NCI-H446 treated with DMSO at 0.1 percent for 48 hours (cell line): ENCODE data around the gene CBX3.
"Not testable (repeated sequence)": the region's sequence is repeated elsewhere in the genome, so short reads cannot be mapped to it uniquely, and the experiment has no call there.

Experiments
- DNase-seq: peaks from one replicate; lab custom pipeline; 2025; lab: John Stamatoyannopoulos, UW

CBX3 gene

DNA sequence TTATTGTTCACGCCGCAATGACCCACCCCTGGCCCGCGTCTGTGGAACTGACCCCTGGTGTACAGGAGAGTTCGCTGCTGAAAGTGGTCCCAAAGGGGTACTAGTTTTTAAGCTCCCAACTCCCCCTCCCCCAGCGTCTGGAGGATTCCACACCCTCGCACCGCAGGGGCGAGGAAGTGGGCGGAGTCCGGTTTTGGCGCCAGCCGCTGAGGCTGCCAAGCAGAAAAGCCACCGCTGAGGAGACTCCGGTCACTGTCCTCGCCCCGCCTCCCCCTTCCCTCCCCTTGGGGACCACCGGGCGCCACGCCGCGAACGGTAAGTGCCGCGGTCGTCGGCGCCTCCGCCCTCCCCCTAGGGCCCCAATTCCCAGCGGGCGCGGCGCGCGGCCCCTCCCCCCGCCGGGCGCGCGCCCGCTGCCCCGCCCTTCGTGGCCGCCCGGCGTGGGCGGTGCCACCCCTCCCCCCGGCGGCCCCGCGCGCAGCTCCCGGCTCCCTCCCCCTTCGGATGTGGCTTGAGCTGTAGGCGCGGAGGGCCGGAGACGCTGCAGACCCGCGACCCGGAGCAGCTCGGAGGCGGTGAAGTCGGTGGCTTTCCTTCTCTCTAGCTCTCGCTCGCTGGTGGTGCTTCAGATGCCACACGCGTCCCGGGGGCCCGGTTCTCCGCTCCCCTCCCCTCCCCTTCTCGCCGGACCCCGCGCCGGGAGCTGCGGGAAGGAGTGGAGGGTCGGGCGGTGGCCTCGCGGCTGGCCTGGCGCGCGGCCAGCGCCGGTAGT lies at the start of gene CBX3:
CBX3 (plus strand) TSS at position 499 of the 772 bp plus-strand sequence. CDS start 1,254 bp downstream, outside the sequence.
- peak; percentile 96 for DNase-seq

GRCh38 chr7:26151953-26152781 lies 49.4 kb upstream of the CBX3 start, which contains the start of gene NFE2L3:
NFE2L3 (plus strand) TSS chr7:26152198; CDS start chr7:26152499, 301 bp downstream.
- DNase-seq, result peak; percentile 56

DNA sequence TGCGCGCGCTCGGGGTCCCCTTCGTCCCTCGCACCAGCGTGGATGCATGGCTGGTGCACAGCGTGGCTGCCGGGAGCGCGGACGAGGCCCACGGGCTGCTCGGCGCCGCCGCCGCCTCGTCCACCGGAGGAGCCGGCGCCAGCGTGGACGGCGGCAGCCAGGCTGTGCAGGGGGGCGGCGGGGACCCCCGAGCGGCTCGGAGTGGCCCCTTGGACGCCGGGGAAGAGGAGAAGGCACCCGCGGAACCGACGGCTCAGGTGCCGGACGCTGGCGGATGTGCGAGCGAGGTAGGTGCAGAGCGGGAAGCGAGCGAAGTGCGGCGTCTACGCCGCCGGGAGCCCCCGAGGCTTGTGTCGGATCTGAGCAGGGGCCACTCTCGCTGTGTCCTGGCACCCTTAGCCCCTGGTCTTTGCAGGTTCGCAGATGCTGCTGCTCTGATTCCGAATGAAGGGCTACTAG lies 48.7 kb upstream of the CBX3 start:
- DNase-seq, result not testable (repeated sequence)

DNA sequence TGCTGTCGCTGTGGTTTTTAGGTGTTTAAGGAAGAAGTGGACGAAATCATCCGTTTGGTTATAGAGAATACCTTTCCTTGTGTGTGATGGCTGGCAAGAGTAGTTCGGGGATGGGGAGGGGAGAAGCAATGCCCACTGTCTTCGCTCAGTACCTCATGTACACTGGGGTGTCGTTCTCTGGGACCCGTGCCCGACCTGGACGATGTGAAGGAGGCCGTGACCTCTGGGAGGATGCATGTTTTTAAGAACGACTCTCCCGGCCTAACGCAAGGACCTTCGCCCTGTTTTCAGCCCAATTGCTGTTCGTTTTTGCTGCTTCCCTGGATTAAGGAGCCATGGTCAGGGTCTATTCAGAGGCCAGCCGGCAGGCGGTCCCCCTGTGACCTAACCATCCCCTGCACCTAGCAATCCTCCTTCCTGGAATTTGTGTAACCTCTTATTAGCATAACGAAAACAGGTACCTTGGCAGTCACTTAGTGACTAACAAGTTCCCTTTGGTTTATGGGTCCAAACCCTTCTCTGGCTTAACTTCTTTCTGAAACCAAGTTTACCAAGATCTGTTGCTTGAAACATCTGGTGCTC lies 48.2 kb upstream of the CBX3 start:
- no peak for DNase-seq

DNA sequence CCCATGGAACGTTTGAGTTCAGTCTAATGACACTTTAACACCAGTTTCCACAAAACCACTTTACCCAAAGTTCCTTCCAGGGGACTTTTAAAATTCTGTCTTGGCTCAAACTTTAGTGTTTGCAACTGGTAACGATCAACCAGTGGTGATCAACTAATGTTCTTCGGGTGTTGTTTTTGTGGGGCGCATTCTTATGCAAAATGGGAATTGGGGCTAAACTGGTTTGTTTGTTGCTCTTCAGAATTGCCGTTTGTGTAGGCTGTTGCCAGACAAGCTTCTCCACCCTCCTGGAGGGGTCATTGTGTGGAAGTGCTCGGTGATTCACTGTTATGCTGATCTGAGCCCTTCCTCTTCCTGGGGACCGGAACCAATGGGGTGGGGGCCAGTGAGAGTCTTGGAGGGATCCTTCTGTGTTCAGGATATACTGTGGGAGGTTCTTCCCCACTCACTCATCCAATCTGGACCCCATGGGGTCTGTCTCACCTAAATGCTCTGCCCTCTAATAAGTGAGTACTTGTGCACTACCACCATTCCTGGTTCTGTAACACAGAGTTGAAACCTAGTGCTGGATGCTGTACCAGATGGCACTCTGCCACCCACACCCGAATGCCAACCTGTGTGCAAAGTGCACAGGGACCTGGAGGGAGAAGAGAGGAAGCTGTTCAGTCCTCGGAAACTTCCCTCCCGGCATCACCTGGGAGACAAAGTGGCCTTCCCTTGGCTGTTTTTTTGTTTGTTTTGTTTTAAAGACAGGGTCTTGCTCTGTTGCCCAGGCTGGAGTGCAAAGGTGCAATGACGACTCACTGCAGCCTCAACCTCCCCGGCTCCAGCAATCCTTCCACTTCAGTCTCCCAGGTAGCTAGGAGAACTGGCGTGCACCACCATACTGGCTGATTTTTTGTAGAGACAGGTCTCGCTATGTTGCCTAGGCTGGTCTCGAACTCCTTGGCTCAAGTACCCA lies 47.4 kb upstream of the CBX3 start:
- no peak for DNase-seq

- DNase-seq, result no peak
Measured at GRCh38 chr7:26155531-26156375, 45.8 kb upstream of the CBX3 start.

- no peak for DNase-seq
Measured at GRCh38 chr7:26156451-26157420, 44.8 kb upstream of the CBX3 start.

GRCh38 chr7:26157520-26158105 lies 43.9 kb upstream of the CBX3 start:
- DNase-seq, result no peak

GRCh38 chr7:26159243-26159642 lies 42.3 kb upstream of the CBX3 start:
- no peak for DNase-seq

DNA sequence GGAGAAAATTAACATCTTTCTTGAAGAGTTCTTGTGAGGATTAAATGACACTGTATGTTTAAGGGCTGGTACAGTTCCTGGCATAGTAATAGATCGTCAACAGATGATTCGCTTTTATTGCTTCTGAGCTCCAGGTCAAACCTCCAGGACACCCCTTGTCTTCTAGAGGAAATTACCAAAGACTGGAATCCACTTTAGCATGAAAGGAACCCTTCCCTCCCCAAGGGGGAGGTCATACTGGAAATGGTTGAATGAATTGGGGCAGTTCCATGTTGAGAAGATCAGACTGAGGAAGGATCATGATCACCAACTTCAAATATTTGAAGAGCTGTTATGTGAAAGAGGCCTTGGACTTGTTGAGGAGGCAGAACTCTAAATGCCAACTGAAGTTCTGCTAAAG lies 40.6 kb upstream of the CBX3 start:
- DNase-seq, result no peak

DNA sequence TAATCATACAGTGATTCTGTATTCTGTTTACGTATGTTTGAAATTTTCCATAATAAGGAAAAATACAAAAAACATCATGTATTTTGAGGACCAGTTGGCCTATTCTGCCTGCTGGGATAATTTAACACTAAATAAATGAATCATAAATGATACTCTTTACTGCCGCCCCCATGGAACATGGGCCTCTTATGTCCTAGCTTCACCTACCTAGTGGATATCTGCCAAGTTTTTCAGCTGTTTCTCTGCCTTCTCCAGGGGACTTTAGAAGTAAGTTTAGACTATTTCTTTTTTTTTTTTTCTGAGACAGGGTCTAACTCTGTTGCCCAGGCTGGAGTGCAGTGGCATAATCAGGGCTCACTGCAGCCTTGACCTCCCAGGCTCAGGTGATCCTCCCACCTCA lies 39.1 kb upstream of the CBX3 start:
- DNase-seq, result no peak

DNA sequence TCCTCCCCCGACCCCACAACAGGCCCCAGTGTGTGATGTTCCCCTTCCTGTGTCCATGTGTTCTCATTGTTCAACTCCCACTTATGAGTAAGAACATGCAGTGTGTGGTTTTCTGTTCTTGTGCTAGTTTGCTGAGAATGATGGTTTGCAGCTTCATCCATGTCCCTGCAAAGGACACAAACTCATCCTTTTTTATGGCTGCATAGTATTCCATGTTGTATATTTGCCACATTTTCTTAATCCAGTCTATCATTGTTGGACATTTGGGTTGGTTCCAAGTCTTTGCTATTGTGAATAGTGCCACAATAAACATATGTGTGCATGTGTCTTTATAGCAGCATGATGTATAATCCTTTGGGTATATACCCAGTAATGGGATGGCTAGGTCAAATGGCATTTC lies 37.7 kb upstream of the CBX3 start:
- DNase-seq, result not testable (repeated sequence)

DNA sequence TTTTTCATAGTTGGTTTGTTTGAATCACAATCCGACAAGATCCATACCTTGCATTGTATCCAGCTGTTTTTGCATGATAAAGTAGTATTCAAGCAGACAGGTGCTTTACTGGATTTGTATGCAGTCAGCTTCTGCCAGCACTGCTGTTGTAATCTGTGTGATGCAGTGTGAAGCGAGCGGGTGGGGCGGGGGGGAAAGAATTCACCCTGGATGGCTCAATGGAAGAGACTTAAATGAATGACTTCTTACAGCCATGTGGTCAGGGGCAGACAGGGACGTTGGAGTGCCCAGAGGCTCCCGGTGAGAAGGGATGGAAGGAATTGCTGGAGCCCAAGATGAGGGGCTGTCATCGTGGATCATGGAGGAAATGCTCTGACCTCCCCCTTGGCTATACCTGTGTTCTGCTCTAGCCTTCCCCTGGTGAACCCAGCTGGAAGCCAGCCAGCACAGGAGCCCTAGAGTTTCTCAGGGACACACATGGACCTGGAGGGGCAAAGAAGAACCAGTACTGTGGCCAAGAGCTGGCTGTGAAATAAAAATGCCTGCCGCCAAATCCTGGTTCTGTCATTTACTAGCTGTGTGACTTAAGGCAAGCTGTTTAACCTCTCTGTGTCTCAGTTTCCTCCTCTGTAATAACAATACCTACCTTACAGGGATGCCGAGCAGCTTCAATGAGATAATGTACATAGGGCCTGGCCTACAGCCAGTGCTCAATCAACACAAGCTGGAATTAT lies 35.4 kb upstream of the CBX3 start:
- no peak for DNase-seq

- DNase-seq, result no peak
Measured at GRCh38 chr7:26166684-26167266, 34.8 kb upstream of the CBX3 start.

DNA sequence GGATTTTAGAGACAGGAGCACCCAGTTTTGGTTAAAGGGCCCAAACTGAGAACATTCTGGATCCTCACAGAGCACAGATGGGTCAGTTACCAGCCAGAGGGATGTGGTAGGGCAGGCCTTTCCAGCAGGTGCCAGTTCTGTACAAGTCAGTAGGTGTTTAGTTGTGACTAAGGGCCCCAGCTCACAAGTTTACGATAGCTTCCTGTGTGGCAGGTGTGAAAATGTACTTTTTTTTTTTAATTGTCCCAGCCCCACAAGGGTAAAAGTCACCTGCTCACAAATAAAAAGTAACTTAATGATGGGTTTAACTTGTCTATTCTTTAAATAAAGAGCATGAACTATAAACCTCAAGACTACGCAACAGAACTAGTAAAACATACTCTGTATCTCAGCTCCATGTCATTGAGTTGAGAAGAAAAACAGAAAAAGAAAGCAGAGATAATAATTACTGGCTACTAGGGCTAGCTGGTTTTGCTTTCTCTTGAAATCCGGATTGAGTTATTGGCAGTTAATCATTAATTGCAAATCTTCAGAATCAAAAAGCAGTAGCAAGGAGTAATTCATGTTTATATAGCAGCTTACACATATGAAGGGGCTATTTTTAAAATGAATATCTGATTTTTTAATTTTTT lies 34.1 kb upstream of the CBX3 start:
- DNase-seq, result no peak

GRCh38 chr7:26168458-26169023 lies 33.0 kb upstream of the CBX3 start:
- DNase-seq, result no peak

GRCh38 chr7:26169271-26169670 lies 32.3 kb upstream of the CBX3 start:
- no peak for DNase-seq
